ENCODE measurements around the gene RNF112.

Gene RNF112

DNA sequence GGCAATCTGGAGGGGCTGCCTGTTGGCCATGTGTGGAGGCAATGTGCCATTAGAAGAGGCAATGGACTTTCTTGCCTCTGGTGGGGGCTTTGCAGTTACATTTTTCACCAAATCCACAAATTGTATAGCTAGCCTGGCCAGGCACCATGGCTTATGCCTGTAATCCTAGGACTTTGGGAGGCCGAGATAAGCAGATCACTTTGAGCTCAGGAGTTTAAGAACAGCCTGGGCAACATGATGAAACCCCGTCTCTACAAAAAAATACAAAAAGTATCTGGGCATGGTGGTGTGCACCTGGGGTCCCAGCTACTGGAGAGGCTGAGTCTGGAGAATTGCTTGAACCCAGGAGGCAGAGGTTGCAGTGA, 2.7 kb upstream of the RNF112 start:
- ChIA-PET CTCF (no interaction called here), POLR2A (no interaction called here)
- TF ChIP-seq ZNF366 (tag by site-specific recombination; conservative IDR thresholded peaks at IDR 0.05), result no peak
- Histone ChIP-seq H3K27ac (ENCODE audit: extremely low read depth, low read depth, low read length) (no peak overlapping the region), H3K4me3 (ENCODE audit: low read depth, low read length) (no peak overlapping the region), H3K4me1 (ENCODE audit: control insufficient read depth, insufficient read depth, low read length) (no peaks in the 10 kb centered on the region), H3K9me3 (ENCODE audit: control insufficient read depth, insufficient read depth, low read depth, low read length) (no peaks in the 10 kb centered on the region), H3K36me3 (ENCODE audit: control insufficient read depth in 2 of 2, insufficient read depth in 1 of 2, low read length in 2 of 2) (no peaks in the 10 kb centered on the region)

DNA sequence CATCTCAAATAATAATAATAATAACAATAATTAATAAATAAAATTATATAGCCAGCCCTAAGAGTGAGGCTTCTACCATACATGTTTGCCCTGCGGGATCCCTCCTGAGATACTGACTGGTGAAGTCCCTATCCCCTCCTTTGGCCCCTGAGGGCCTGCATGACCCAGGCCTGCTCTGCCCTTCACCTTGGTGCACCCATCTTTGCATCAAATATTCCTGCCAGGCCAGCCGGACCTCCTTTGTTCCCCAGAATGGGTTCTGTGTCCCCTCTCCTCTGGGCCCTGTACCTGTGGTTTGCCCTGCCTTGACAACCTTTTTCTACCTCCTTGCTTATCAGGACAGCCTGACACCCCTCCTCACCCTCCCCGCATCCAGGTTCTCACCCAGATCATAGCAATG, 2.0 kb upstream of the RNF112 start:
- no peaks in the 10 kb centered on the region for H3K4me1 ChIP-seq (ENCODE audit: control insufficient read depth, insufficient read depth, low read length)
- TF ChIP-seq SCRT2 (tag by site-specific recombination; IDR thresholded peaks at IDR 0.05) (no peak), BCL11A (tag by site-specific recombination; IDR thresholded peaks at IDR 0.05; ENCODE audit: low read depth) (no peak), ZBTB49 (tag by site-specific recombination; IDR thresholded peaks at IDR 0.05; ENCODE audit: low read depth) (no peak), KLF1 (tag by site-specific recombination; IDR thresholded peaks at IDR 0.05) (no peak), ZNF202 (tag by site-specific recombination; IDR thresholded peaks at IDR 0.05; ENCODE audit: borderline replicate concordance) (no peak), ZNF335 (tag by site-specific recombination; conservative IDR thresholded peaks at IDR 0.05) (no peak), ZBTB10 (tag by site-specific recombination; IDR thresholded peaks at IDR 0.05) (no peak), ZFP37 (tag by site-specific recombination; IDR thresholded peaks at IDR 0.05) (no peak), ZNF133 (tag by site-specific recombination; IDR thresholded peaks at IDR 0.05) (no peak), ZBTB48 (tag by site-specific recombination; IDR thresholded peaks at IDR 0.05) (no peak), ZNF184 (tag by site-specific recombination; IDR thresholded peaks at IDR 0.05) (no peak), WT1 (tag by site-specific recombination; IDR thresholded peaks at IDR 0.05) (no peak), GLIS2 (tag by site-specific recombination; IDR thresholded peaks at IDR 0.05) (no peak)
- TF ChIP-seq, protein P1, sequence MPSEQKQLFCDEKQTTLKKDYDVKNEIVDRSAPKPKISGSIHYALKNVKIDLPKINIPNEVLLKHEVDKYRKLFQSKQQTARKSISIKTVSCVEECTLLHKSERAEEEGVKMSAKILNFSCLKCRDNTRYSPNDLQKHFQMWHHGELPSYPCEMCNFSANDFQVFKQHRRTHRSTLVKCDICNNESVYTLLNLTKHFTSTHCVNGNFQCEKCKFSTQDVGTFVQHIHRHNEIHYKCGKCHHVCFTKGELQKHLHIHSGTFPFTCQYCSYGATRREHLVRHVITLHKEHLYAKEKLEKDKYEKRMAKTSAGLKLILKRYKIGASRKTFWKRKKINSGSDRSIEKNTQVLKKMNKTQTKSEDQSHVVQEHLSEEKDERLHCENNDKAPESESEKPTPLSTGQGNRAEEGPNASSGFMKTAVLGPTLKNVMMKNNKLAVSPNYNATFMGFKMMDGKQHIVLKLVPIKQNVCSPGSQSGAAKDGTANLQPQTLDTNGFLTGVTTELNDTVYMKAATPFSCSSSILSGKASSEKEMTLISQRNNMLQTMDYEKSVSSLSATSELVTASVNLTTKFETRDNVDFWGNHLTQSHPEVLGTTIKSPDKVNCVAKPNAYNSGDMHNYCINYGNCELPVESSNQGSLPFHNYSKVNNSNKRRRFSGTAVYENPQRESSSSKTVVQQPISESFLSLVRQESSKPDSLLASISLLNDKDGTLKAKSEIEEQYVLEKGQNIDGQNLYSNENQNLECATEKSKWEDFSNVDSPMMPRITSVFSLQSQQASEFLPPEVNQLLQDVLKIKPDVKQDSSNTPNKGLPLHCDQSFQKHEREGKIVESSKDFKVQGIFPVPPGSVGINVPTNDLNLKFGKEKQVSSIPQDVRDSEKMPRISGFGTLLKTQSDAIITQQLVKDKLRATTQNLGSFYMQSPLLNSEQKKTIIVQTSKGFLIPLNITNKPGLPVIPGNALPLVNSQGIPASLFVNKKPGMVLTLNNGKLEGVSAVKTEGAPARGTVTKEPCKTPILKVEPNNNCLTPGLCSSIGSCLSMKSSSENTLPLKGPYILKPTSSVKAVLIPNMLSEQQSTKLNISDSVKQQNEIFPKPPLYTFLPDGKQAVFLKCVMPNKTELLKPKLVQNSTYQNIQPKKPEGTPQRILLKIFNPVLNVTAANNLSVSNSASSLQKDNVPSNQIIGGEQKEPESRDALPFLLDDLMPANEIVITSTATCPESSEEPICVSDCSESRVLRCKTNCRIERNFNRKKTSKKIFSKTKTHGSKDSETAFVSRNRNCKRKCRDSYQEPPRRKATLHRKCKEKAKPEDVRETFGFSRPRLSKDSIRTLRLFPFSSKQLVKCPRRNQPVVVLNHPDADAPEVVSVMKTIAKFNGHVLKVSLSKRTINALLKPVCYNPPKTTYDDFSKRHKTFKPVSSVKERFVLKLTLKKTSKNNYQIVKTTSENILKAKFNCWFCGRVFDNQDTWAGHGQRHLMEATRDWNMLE (tag by site-specific recombination; conservative IDR thresholded peaks at IDR 0.05; ENCODE audit: low read depth), result no peak
- TF ChIP-seq, protein P2, sequence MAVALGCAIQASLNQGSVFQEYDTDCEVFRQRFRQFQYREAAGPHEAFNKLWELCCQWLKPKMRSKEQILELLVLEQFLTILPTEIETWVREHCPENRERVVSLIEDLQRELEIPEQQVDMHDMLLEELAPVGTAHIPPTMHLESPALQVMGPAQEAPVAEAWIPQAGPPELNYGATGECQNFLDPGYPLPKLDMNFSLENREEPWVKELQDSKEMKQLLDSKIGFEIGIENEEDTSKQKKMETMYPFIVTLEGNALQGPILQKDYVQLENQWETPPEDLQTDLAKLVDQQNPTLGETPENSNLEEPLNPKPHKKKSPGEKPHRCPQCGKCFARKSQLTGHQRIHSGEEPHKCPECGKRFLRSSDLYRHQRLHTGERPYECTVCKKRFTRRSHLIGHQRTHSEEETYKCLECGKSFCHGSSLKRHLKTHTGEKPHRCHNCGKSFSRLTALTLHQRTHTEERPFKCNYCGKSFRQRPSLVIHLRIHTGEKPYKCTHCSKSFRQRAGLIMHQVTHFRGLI (tag by site-specific recombination; IDR thresholded peaks at IDR 0.05), result no peak
- TF ChIP-seq, protein P3, sequence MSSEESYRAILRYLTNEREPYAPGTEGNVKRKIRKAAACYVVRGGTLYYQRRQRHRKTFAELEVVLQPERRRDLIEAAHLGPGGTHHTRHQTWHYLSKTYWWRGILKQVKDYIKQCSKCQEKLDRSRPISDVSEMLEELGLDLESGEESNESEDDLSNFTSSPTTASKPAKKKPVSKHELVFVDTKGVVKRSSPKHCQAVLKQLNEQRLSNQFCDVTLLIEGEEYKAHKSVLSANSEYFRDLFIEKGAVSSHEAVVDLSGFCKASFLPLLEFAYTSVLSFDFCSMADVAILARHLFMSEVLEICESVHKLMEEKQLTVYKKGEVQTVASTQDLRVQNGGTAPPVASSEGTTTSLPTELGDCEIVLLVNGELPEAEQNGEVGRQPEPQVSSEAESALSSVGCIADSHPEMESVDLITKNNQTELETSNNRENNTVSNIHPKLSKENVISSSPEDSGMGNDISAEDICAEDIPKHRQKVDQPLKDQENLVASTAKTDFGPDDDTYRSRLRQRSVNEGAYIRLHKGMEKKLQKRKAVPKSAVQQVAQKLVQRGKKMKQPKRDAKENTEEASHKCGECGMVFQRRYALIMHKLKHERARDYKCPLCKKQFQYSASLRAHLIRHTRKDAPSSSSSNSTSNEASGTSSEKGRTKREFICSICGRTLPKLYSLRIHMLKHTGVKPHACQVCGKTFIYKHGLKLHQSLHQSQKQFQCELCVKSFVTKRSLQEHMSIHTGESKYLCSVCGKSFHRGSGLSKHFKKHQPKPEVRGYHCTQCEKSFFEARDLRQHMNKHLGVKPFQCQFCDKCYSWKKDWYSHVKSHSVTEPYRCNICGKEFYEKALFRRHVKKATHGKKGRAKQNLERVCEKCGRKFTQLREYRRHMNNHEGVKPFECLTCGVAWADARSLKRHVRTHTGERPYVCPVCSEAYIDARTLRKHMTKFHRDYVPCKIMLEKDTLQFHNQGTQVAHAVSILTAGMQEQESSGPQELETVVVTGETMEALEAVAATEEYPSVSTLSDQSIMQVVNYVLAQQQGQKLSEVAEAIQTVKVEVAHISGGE (tag by site-specific recombination; conservative IDR thresholded peaks at IDR 0.05; ENCODE audit: low read depth), result no peak
- H3K4me3 ChIP-seq (ENCODE audit: low read depth, low read length), result no peak overlapping the region
- ChIA-PET POLR2A (interaction anchor here (0.9 kb wide), 1 partner anchor 31 kb away, joined by 4 read pairs; the partner anchor contains the start of gene MAPK7), CTCF (interaction anchor here (1.3 kb wide), 1 partner anchor 39 kb away, joined by 5 read pairs; no protein-coding TSS in a partner anchor)
- H3K9me3 ChIP-seq (ENCODE audit: control insufficient read depth, insufficient read depth, low read depth, low read length), result no peaks in the 10 kb centered on the region
- no peaks in the 10 kb centered on the region for H3K36me3 ChIP-seq (ENCODE audit: control insufficient read depth in 2 of 2, insufficient read depth in 1 of 2, low read length in 2 of 2)
- H3K27ac ChIP-seq (ENCODE audit: extremely low read depth, low read depth, low read length), result no peak overlapping the region

All from HEK293 (cell line).